ENCODE data around the gene MRPS5.

DNA sequence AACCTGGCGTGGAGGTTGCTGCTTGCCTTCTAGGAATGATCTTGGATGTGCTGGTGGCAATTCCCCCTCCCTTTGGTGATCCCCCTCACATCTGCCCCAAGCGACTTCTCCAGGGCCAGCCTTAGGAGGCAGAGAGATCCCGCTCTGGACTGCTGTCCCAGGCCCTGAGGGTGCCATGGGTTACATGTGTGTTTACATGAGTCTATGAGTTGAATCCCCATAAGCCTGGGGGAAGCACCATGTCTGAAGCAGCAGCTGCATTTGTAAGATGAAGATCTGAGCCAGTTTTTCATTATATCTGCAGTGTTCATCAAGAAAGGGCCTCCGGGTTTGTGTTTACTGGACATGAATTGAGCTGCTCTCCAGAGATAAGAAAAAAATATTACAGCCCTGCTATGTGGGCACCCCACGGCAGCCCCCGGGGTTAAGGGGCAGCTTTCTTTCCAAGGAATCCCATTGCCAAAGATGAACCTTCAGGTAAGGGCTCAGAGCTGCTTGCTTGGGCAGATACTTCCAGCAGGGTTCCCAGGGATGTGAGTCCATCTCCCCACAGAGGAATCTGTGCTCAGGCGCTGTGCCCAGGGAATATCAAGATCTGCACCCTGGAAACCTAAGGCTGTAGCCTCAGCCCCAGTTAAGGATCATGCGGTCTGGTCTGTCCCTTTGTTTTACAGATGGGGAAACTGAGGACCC lies 46.0 kb downstream of the MRPS5 start:
- TF ChIP-seq, protein P1, sequence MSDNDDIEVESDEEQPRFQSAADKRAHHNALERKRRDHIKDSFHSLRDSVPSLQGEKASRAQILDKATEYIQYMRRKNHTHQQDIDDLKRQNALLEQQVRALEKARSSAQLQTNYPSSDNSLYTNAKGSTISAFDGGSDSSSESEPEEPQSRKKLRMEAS (IDR thresholded peaks at IDR 0.05), result no peak
- TF ChIP-seq, protein P2, sequence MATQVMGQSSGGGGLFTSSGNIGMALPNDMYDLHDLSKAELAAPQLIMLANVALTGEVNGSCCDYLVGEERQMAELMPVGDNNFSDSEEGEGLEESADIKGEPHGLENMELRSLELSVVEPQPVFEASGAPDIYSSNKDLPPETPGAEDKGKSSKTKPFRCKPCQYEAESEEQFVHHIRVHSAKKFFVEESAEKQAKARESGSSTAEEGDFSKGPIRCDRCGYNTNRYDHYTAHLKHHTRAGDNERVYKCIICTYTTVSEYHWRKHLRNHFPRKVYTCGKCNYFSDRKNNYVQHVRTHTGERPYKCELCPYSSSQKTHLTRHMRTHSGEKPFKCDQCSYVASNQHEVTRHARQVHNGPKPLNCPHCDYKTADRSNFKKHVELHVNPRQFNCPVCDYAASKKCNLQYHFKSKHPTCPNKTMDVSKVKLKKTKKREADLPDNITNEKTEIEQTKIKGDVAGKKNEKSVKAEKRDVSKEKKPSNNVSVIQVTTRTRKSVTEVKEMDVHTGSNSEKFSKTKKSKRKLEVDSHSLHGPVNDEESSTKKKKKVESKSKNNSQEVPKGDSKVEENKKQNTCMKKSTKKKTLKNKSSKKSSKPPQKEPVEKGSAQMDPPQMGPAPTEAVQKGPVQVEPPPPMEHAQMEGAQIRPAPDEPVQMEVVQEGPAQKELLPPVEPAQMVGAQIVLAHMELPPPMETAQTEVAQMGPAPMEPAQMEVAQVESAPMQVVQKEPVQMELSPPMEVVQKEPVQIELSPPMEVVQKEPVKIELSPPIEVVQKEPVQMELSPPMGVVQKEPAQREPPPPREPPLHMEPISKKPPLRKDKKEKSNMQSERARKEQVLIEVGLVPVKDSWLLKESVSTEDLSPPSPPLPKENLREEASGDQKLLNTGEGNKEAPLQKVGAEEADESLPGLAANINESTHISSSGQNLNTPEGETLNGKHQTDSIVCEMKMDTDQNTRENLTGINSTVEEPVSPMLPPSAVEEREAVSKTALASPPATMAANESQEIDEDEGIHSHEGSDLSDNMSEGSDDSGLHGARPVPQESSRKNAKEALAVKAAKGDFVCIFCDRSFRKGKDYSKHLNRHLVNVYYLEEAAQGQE (IDR thresholded peaks at IDR 0.05; ENCODE audit: low read depth), result no peak
- TF ChIP-seq FOXM1 (IDR thresholded peaks at IDR 0.05; ENCODE audit: borderline replicate concordance, low read depth), result no peak
